ENCODE results near the gene RFLNA. TPM values are rescaled to one million over a fixed set of nuclear protein-coding genes. Genes with fewer than 3 reads are reported as not detected.

Gene RFLNA
- polyA plus RNA-seq, 1 donor from 2014 or later = 9.6 TPM

DNA sequence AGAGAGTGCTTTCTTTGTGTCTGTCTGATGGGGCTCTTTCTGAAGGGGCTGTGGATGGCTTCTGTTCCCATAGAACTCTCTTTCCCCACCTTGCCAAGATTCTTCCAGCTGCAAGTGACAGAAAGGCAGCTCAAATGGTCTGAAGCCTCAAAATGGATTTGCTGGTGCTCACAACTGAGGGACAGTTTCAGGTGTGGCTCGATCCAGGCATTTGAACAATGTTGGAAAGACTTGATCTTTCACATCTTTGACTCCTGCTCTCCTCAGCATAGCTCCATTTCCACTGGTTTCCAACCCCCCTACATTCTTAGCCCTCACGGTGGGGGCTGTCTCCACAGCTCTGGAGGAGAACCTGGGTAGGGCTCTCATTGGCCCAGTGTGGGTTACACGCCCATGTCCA, 15.9 kb downstream of the RFLNA start:
- no peaks in the 10 kb centered on the region for H3K9me3 ChIP-seq (ENCODE audit: low read length)
- H3K4me2 ChIP-seq (ENCODE audit: low read length) = no peak overlapping the region
- no peaks in the 10 kb centered on the region for H3K27me3 ChIP-seq (ENCODE audit: insufficient read depth, low read depth, low read length)
- H2AFZ ChIP-seq (ENCODE audit: low read depth, low read length) = no peak overlapping the region
- no peaks in the 10 kb centered on the region for H4K20me1 ChIP-seq (ENCODE audit: insufficient read depth)
- H3K79me2 ChIP-seq (replicated peaks; ENCODE audit: insufficient read depth, low read length) = no peaks in the 10 kb centered on the region
- no peak overlapping the region for H3K27ac ChIP-seq (ENCODE audit: low read length)
- H3K9ac ChIP-seq (ENCODE audit: low read length) = no peak overlapping the region
- H3K9me2 ChIP-seq (ENCODE audit: insufficient read depth, low read length) = no peaks in the 10 kb centered on the region
- no peaks in the 10 kb centered on the region for H3F3A ChIP-seq (ENCODE audit: insufficient read depth, low read length, poor library complexity, severe bottlenecking)
- no peak overlapping the region for H3K4me3 ChIP-seq (ENCODE audit: low read length)
- H3K36me3 ChIP-seq (ENCODE audit: insufficient read depth, low read length) = no peaks in the 10 kb centered on the region
- TF ChIP-seq MXI1 (conservative IDR thresholded peaks at IDR 0.05; ENCODE audit: poor library complexity, severe bottlenecking) = no peak
- no peak for TF ChIP-seq POLR2AphosphoS5 (IDR thresholded peaks at IDR 0.05)
- TF ChIP-seq SMC3 (conservative IDR thresholded peaks at IDR 0.05; ENCODE audit: poor library complexity) = no peak

DNA sequence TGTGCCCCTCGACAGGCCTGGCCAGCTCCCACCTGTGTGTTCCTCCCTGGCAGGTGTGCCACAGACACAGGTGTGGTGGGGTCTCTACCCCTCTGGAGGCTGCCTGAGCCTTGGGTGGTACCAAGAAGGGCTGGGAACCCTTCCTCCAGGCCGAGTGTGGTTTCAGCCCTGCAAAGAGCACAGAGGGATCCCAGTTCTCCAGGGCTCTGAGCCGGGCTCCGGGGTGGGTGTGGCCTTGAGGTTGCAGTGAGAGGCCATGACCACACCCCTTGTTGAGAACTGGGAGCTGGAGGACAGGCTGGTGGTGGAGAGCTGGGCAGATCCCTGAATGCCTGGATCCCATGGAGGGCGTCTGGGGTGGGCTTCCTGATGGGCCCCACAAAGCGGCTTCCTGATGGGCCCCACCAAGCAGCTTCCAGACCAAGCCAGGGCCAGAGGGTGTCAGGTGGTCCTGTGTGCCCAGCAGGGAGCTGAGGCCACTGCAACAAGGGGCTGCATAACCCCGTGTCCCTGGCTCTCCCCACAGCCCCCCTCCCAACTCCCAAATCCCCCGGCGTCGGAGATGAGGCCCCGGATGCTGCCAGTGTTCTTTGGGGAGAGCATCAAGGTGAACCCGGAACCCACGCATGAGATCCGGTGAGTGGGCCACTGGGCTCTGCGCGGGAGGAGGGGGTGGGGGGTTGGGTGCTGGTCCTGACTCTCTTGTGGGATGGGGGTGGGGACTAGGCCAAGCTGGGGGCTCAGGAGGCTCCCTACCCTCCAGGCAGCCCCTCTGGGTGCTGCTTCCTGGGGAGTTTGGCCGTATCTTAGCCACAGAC, 16.6 kb downstream of the RFLNA start:
- H3K27ac ChIP-seq (ENCODE audit: low read length) = no peak overlapping the region
- no peaks in the 10 kb centered on the region for H3K9me2 ChIP-seq (ENCODE audit: insufficient read depth, low read length)
- no peak overlapping the region for H3K4me3 ChIP-seq (ENCODE audit: low read length)
- H3K9ac ChIP-seq (ENCODE audit: low read length) = no peak overlapping the region
- no peak overlapping the region for H3K4me2 ChIP-seq (ENCODE audit: low read length)
- no peaks in the 10 kb centered on the region for H3K79me2 ChIP-seq (replicated peaks; ENCODE audit: insufficient read depth, low read length)
- no peaks in the 10 kb centered on the region for H4K20me1 ChIP-seq (ENCODE audit: insufficient read depth)
- no peaks in the 10 kb centered on the region for H3K27me3 ChIP-seq (ENCODE audit: insufficient read depth, low read depth, low read length)
- TF ChIP-seq SMC3 (conservative IDR thresholded peaks at IDR 0.05; ENCODE audit: poor library complexity) = no peak
- no peak for TF ChIP-seq EP300 (conservative IDR thresholded peaks at IDR 0.05; ENCODE audit: poor library complexity, severe bottlenecking)
- TF ChIP-seq, protein P1, sequence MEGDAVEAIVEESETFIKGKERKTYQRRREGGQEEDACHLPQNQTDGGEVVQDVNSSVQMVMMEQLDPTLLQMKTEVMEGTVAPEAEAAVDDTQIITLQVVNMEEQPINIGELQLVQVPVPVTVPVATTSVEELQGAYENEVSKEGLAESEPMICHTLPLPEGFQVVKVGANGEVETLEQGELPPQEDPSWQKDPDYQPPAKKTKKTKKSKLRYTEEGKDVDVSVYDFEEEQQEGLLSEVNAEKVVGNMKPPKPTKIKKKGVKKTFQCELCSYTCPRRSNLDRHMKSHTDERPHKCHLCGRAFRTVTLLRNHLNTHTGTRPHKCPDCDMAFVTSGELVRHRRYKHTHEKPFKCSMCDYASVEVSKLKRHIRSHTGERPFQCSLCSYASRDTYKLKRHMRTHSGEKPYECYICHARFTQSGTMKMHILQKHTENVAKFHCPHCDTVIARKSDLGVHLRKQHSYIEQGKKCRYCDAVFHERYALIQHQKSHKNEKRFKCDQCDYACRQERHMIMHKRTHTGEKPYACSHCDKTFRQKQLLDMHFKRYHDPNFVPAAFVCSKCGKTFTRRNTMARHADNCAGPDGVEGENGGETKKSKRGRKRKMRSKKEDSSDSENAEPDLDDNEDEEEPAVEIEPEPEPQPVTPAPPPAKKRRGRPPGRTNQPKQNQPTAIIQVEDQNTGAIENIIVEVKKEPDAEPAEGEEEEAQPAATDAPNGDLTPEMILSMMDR (IDR thresholded peaks at IDR 0.05; ENCODE audit: poor library complexity, severe bottlenecking) = no peak
- TF ChIP-seq RAD21 (conservative IDR thresholded peaks at IDR 0.05) = no peak
- TF ChIP-seq EZH2 (IDR thresholded peaks at IDR 0.05; ENCODE audit: borderline replicate concordance, insufficient read depth, low read length, poor library complexity, severe bottlenecking) = no peak
- TF ChIP-seq TAF1 (IDR thresholded peaks at IDR 0.05; ENCODE audit: low read depth) = no peak
- TF ChIP-seq, protein P2, sequence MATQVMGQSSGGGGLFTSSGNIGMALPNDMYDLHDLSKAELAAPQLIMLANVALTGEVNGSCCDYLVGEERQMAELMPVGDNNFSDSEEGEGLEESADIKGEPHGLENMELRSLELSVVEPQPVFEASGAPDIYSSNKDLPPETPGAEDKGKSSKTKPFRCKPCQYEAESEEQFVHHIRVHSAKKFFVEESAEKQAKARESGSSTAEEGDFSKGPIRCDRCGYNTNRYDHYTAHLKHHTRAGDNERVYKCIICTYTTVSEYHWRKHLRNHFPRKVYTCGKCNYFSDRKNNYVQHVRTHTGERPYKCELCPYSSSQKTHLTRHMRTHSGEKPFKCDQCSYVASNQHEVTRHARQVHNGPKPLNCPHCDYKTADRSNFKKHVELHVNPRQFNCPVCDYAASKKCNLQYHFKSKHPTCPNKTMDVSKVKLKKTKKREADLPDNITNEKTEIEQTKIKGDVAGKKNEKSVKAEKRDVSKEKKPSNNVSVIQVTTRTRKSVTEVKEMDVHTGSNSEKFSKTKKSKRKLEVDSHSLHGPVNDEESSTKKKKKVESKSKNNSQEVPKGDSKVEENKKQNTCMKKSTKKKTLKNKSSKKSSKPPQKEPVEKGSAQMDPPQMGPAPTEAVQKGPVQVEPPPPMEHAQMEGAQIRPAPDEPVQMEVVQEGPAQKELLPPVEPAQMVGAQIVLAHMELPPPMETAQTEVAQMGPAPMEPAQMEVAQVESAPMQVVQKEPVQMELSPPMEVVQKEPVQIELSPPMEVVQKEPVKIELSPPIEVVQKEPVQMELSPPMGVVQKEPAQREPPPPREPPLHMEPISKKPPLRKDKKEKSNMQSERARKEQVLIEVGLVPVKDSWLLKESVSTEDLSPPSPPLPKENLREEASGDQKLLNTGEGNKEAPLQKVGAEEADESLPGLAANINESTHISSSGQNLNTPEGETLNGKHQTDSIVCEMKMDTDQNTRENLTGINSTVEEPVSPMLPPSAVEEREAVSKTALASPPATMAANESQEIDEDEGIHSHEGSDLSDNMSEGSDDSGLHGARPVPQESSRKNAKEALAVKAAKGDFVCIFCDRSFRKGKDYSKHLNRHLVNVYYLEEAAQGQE (IDR thresholded peaks at IDR 0.05; ENCODE audit: borderline replicate concordance) = no peak
- no peak for TF ChIP-seq MXI1 (conservative IDR thresholded peaks at IDR 0.05; ENCODE audit: poor library complexity, severe bottlenecking)
- TF ChIP-seq POLR2AphosphoS5 (IDR thresholded peaks at IDR 0.05) = no peak
- H3K36me3 ChIP-seq (ENCODE audit: insufficient read depth, low read length) = no peaks in the 10 kb centered on the region
- H3F3A ChIP-seq (ENCODE audit: insufficient read depth, low read length, poor library complexity, severe bottlenecking) = no peaks in the 10 kb centered on the region
- no peaks in the 10 kb centered on the region for H3K9me3 ChIP-seq (ENCODE audit: low read length)
- H2AFZ ChIP-seq (ENCODE audit: low read depth, low read length) = no peak overlapping the region
